ENCODE measurements around the gene FAM83F. TPM values are rescaled to one million over a fixed set of nuclear protein-coding genes. Genes with fewer than 3 reads are reported as not detected.

The FAM83F gene
- total RNA-seq, 2 experiments from 2014 or later, result not detected

DNA sequence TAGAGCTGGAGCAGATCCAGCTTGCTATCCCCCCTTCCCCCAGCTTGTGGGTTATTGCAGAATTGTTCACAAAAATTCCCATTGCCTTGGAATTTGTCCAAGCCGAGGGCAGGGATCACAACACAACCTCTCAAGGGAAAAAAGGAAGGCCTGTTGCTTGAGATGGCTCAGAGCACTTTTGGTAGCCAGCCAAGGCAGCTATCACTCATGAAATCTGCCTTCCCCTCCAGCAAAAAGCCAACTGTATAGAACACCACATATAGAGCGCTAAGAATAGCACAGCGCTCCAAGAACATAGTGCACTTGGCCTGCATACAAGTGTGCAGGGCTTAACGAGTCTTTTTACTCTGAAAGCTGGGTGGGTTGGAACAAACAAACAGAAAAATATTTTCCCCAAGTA lies 46.2 kb downstream of the FAM83F start:
- H2AFZ ChIP-seq (ENCODE audit: low read length), result no peak overlapping the region
- no peak overlapping the region for H3K4me3 ChIP-seq (ENCODE audit: low read depth, low read length, poor library complexity, severe bottlenecking)
- H4K20me1 ChIP-seq (ENCODE audit: insufficient read depth, low read length), result no peaks in the 10 kb centered on the region
- no TSS peak for BruUV-seq (replicated peaks)
- H3K9me3 ChIP-seq (ENCODE audit: low read length), result no peaks in the 10 kb centered on the region
- CTCF ChIA-PET (ENCODE audit: unreplicated experiment), result no interaction called here
- no peaks in the 10 kb centered on the region for H3K36me3 ChIP-seq (ENCODE audit: insufficient read depth, low read length)
- DNase-seq (ENCODE audit: low spot score), result no peak
- no peak overlapping the region for H3K4me2 ChIP-seq (ENCODE audit: low read length)
- POLR2A ChIA-PET, result interaction anchor here (0.6 to 0.7 kb wide), 2 partner anchors 16 to 19 kb away, joined by 3 read pairs; no protein-coding TSS in a partner anchor
- peaks cover 6% of the 10 kb centered on the region; the same call in 1 of the 2 replicates for H3K79me2 ChIP-seq (ENCODE audit: insufficient read depth, low read depth, low read length)
- no peak overlapping the region for H3K27ac ChIP-seq (ENCODE audit: low read depth, low read length, poor library complexity, severe bottlenecking)
- intact Hi-C loops (cut with micrococcal nuclease; ENCODE audit: unreplicated experiment), result no loop called here
- TF ChIP-seq, protein P1, sequence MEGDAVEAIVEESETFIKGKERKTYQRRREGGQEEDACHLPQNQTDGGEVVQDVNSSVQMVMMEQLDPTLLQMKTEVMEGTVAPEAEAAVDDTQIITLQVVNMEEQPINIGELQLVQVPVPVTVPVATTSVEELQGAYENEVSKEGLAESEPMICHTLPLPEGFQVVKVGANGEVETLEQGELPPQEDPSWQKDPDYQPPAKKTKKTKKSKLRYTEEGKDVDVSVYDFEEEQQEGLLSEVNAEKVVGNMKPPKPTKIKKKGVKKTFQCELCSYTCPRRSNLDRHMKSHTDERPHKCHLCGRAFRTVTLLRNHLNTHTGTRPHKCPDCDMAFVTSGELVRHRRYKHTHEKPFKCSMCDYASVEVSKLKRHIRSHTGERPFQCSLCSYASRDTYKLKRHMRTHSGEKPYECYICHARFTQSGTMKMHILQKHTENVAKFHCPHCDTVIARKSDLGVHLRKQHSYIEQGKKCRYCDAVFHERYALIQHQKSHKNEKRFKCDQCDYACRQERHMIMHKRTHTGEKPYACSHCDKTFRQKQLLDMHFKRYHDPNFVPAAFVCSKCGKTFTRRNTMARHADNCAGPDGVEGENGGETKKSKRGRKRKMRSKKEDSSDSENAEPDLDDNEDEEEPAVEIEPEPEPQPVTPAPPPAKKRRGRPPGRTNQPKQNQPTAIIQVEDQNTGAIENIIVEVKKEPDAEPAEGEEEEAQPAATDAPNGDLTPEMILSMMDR (conservative IDR thresholded peaks at IDR 0.05; ENCODE audit: low read length), result no peak
- TF ChIP-seq EZH2phosphoT487 (IDR thresholded peaks at IDR 0.05; ENCODE audit: borderline replicate concordance, low read depth, low read length), result no peak
- H3K4me1 ChIP-seq (ENCODE audit: insufficient read depth, low read length, poor library complexity, severe bottlenecking), result peaks cover 14% of the 10 kb centered on the region
- no peaks in the 10 kb centered on the region for H3K9me2 ChIP-seq (ENCODE audit: insufficient read depth, low read length)

DNA sequence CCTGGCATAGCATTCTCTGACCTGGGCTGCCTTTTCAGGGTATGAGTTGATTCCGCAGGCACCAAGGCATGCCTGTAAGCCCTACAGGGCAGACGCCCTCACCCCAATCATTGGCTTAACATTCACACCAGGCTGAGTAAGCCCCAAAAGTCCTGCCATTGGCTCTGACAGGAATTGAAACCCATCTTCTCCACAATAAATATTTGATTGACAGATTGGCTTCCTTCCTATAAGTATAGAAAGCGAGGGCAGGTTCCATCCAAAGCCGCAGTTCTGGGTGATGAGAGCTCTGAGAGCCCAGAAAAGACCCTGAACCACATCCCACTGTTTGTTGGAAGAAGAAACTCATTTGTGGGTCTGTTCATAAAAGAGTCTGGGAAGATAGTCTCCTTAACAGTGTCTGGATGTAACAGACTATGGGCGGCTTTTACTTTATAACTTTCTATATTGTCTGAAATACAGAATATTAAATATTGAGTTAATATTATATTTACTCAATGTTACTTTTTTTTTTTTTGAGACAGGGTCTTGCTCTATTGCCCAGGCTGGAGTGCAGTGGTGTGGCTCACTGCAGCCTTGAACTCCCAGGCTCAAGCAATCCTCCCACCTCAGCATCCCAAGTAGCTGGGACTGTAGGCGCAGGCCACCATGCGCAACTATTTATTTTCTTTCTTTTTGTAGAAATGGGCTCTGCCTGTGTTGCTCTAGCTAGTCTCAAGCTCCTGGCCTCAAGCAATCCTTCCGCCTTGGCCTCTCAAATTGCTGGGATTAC lies 46.8 kb downstream of the FAM83F start:
- Histone ChIP-seq H3K4me1 (ENCODE audit: insufficient read depth, low read length, poor library complexity, severe bottlenecking) (peaks cover 21% of the 10 kb centered on the region), H3K4me3 (ENCODE audit: low read depth, low read length, poor library complexity, severe bottlenecking) (no peak overlapping the region), H3K9me2 (ENCODE audit: insufficient read depth, low read length) (no peaks in the 10 kb centered on the region), H2AFZ (ENCODE audit: low read length) (no peak overlapping the region), H3K27ac (ENCODE audit: low read depth, low read length, poor library complexity, severe bottlenecking) (no peak overlapping the region), H3K36me3 (ENCODE audit: insufficient read depth, low read length) (no peaks in the 10 kb centered on the region), H3K79me2 (ENCODE audit: insufficient read depth, low read depth, low read length) (peaks cover 12% of the 10 kb centered on the region; the same call in 1 of the 2 replicates), H3K9me3 (ENCODE audit: low read length) (no peaks in the 10 kb centered on the region), H4K20me1 (ENCODE audit: insufficient read depth, low read length) (no peaks in the 10 kb centered on the region), H3K4me2 (ENCODE audit: low read length) (no peak overlapping the region)
- no peak for DNase-seq (ENCODE audit: low spot score)
- POLR2A ChIA-PET, result no interaction called here
- no TSS peak for BruUV-seq (replicated peaks)
- CTCF ChIA-PET (ENCODE audit: unreplicated experiment), result no interaction called here
- intact Hi-C loops (cut with micrococcal nuclease; ENCODE audit: unreplicated experiment), result no loop called here
- TF ChIP-seq EZH2phosphoT487 (IDR thresholded peaks at IDR 0.05; ENCODE audit: borderline replicate concordance, low read depth, low read length), result no peak
- TF ChIP-seq, protein P1 (conservative IDR thresholded peaks at IDR 0.05; ENCODE audit: low read length), result no peak

DNA sequence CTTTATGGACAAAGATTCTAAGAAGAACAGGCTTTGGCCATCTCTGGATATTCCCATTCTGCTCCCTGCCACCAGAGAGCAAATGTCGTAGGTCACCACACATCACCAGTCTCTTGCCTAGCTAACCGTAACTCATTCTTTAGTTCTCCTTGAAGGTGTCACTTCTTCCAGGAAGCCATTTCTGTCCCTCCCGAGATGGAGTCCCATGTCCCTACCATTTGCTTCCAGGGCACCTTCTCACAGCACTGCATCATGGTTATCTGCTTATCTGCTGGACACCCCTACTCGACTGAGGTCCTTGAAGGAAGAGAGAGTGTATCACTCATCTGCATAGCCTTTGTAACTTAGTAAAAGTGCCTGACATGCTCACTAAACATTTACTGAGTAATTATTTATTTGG lies 47.6 kb downstream of the FAM83F start:
- no TSS peak for BruUV-seq (replicated peaks)
- H3K27ac ChIP-seq (ENCODE audit: low read depth, low read length, poor library complexity, severe bottlenecking), result no peak overlapping the region
- POLR2A ChIA-PET, result no interaction called here
- intact Hi-C loops (cut with micrococcal nuclease; ENCODE audit: unreplicated experiment), result no loop called here
- peaks cover 22% of the 10 kb centered on the region for H3K4me1 ChIP-seq (ENCODE audit: insufficient read depth, low read length, poor library complexity, severe bottlenecking)
- peaks cover 20% of the 10 kb centered on the region; the same call in 1 of the 2 replicates for H3K79me2 ChIP-seq (ENCODE audit: insufficient read depth, low read depth, low read length)
- no peaks in the 10 kb centered on the region for H4K20me1 ChIP-seq (ENCODE audit: insufficient read depth, low read length)
- CTCF ChIA-PET (ENCODE audit: unreplicated experiment), result no interaction called here
- no peak overlapping the region for H3K4me2 ChIP-seq (ENCODE audit: low read length)
- H3K9me3 ChIP-seq (ENCODE audit: low read length), result no peaks in the 10 kb centered on the region
- H3K4me3 ChIP-seq (ENCODE audit: low read depth, low read length, poor library complexity, severe bottlenecking), result no peak overlapping the region
- TF ChIP-seq, protein P1 (conservative IDR thresholded peaks at IDR 0.05; ENCODE audit: low read length), result no peak
- TF ChIP-seq EZH2phosphoT487 (IDR thresholded peaks at IDR 0.05; ENCODE audit: borderline replicate concordance, low read depth, low read length), result no peak
- no peaks in the 10 kb centered on the region for H3K9me2 ChIP-seq (ENCODE audit: insufficient read depth, low read length)
- no peaks in the 10 kb centered on the region for H3K36me3 ChIP-seq (ENCODE audit: insufficient read depth, low read length)
- DNase-seq (ENCODE audit: low spot score), result no peak
- H2AFZ ChIP-seq (ENCODE audit: low read length), result no peak overlapping the region

All from OCI-LY7 (cell line).